IMR-90 (cell line): ENCODE data around the gene PHC3. TPM values are rescaled to one million over a fixed set of nuclear protein-coding genes. Genes with fewer than 3 reads are reported as not detected.

ENCODE experiments used
- ATAC-seq: fragments of 200-7000 bp; cut with Tn5 transposase; 2 replicates; pipeline ENCODE4 v1.9.1; 2020; ENCODE audit warnings: low read depth, mild to moderate bottlenecking, moderate library complexity
- BruUV-seq: library from RNA; stranded (reverse); fragments of 400-500 nt; replicated peaks from 2 replicates; lab custom pipeline; 2021; lab: Mats Ljungman, UMichigan
- CTCF ChIA-PET: fragments of 300-600 bp; formaldehyde crosslinking; extraction: SDS; loops from one replicate; lab custom pipeline; 2021; ENCODE audit warnings: antibody characterized with exemption; lab: Yijun Ruan, JAX
- POLR2A ChIA-PET: fragments of 300-600 bp; sonication (Branson Sonifier 250); formaldehyde crosslinking; loops from one replicate; lab custom pipeline; 2022; ENCODE audit warnings: antibody characterized with exemption; ENCODE audit not compliant: unreplicated experiment; lab: Charles Lee
- DNase-seq: peaks from one replicate; pipeline ENCODE4 v3.0.0; 2013
- H2AFZ ChIP-seq: replicated peaks from 2 replicates; pipeline ENCODE3; 2013; ENCODE audit warnings: low read length, mild to moderate bottlenecking; ENCODE audit not compliant: poor library complexity
- H2AK5ac ChIP-seq: 2 replicates; pipeline ENCODE4 v1.6.1; 2013; ENCODE audit warnings: low read depth, low read length, inconsistent platforms
- H2AK9ac ChIP-seq: replicated peaks from 2 replicates; pipeline ENCODE3; 2013; ENCODE audit warnings: mild to moderate bottlenecking, low read depth, low read length, moderate library complexity; ENCODE audit not compliant: poor library complexity
- H2BK120ac ChIP-seq: 2 replicates; pipeline ENCODE4 v1.6.1; 2013; ENCODE audit warnings: low read depth, low read length, inconsistent platforms
- H2BK15ac ChIP-seq: 3 replicates; pipeline ENCODE4 v1.6.1; 2013; ENCODE audit warnings: low read depth, low read length, inconsistent platforms
- H2BK20ac ChIP-seq: 2 replicates; pipeline ENCODE4 v1.6.1; 2013; ENCODE audit warnings: low read depth, mild to moderate bottlenecking, inconsistent platforms, low read length, moderate library complexity
- H2BK5ac ChIP-seq: 2 replicates; pipeline ENCODE4 v1.6.1; 2013; ENCODE audit warnings: mild to moderate bottlenecking, low read depth, low read length, inconsistent platforms; ENCODE audit not compliant: poor library complexity, severe bottlenecking
- H3K14ac ChIP-seq: replicated peaks from 2 replicates; pipeline ENCODE4 v1.6.1; 2013; ENCODE audit warnings: low read depth, low read length, inconsistent platforms
- H3K18ac ChIP-seq: 2 replicates; pipeline ENCODE4 v1.6.1; 2013; ENCODE audit warnings: low read depth, low read length, control low read depth
- H3K23ac ChIP-seq: 2 replicates; pipeline ENCODE4 v1.6.1; 2013; ENCODE audit warnings: low read depth, low read length, inconsistent platforms
- H3K27ac ChIP-seq: 2 replicates; pipeline ENCODE4 v1.5.1; 2013; ENCODE audit warnings: mild to moderate bottlenecking, control low read depth, low read length; ENCODE audit not compliant: insufficient read depth
- H3K27me3 ChIP-seq: 2 replicates; pipeline ENCODE4 v1.6.1; 2013; ENCODE audit warnings: low read length; ENCODE audit not compliant: control insufficient read depth, insufficient read depth
- H3K36me3 ChIP-seq: 2 replicates; pipeline ENCODE4 v1.6.1; 2013; ENCODE audit warnings: low read length, mixed read lengths; ENCODE audit not compliant: control insufficient read depth, insufficient read depth
- H3K4ac ChIP-seq: 2 replicates; pipeline ENCODE4 v1.6.1; 2013; ENCODE audit warnings: low read depth, low read length, inconsistent platforms
- H3K4me1 ChIP-seq: 2 replicates; pipeline ENCODE4 v1.6.1; 2013; ENCODE audit warnings: low read length, mixed read lengths; ENCODE audit not compliant: control insufficient read depth, insufficient read depth
- H3K4me2 ChIP-seq: 2 replicates; pipeline ENCODE4 v1.6.1; 2013; ENCODE audit warnings: low read depth, mild to moderate bottlenecking, control low read depth, low read length, moderate library complexity
- H3K4me3 ChIP-seq: 2 replicates; pipeline ENCODE4 v1.5.1; 2013; ENCODE audit warnings: low read depth, mild to moderate bottlenecking, control low read depth, low read length, moderate library complexity; ENCODE audit not compliant: insufficient read depth
- H3K56ac ChIP-seq: 2 replicates; pipeline ENCODE4 v1.6.1; 2013; ENCODE audit warnings: low read length, inconsistent platforms; ENCODE audit not compliant: insufficient read depth; ENCODE audit errors: extremely low read depth
- H3K79me1 ChIP-seq, 2 experiments: 2 replicates each; pipeline ENCODE4 v1.6.1; 2013; ENCODE audit warnings: low read length in 2 of 2, inconsistent platforms in 1 of 2, low read depth in 1 of 2
- H3K9ac ChIP-seq: 2 replicates; pipeline ENCODE4 v1.6.1; 2013; ENCODE audit warnings: low read depth, low read length, control low read depth
- H3K9me1 ChIP-seq: 2 replicates; pipeline ENCODE4 v1.6.1; 2013; ENCODE audit warnings: low read length, inconsistent platforms; ENCODE audit not compliant: insufficient read depth
- H3K9me3 ChIP-seq: 2 replicates; pipeline ENCODE4 v1.6.1; 2013; ENCODE audit warnings: low read length; ENCODE audit not compliant: control insufficient read depth, insufficient read depth
- H4K20me1 ChIP-seq: 2 replicates; pipeline ENCODE4 v1.6.1; 2013; ENCODE audit warnings: low read length, inconsistent platforms; ENCODE audit not compliant: insufficient read depth
- H4K5ac ChIP-seq: 2 replicates; pipeline ENCODE4 v1.6.1; 2013; ENCODE audit warnings: mild to moderate bottlenecking, low read depth, low read length, control low read depth
- H4K8ac ChIP-seq, 2 experiments: 2 replicates each; pipeline ENCODE4 v1.6.1; 2013; ENCODE audit warnings: low read depth in 2 of 2, low read length in 2 of 2, control low read depth in 1 of 2, inconsistent platforms in 1 of 2
- H4K91ac ChIP-seq: 2 replicates; pipeline ENCODE4 v1.6.1; 2013; ENCODE audit warnings: low read depth, low read length, inconsistent platforms; ENCODE audit not compliant: insufficient read depth
- CEBPB ChIP-seq: IDR thresholded peaks from 2 replicates; pipeline ENCODE4 v1.6.1; 2012; ENCODE audit warnings: low read depth, low read length, improper control_type of control experiment
- MXI1 ChIP-seq: IDR thresholded peaks from 2 replicates; pipeline ENCODE4 v1.6.1; 2012; ENCODE audit warnings: low read depth, mild to moderate bottlenecking, low read length, moderate library complexity, borderline replicate concordance
- WGBS, 2 experiments: methylation state at CpG; one replicate each; pipeline versions ENCODE4 v1.1.5 to v1.1.7; 2013; ENCODE audit warnings: missing lambda C conversion rate in 2 of 2; ENCODE audit not compliant: insufficient read length in 1 of 2; ENCODE audit errors: extremely low coverage in 2 of 2; 5-methylcytosine and 5-hydroxymethylcytosine counted together
- dilution Hi-C: fragments of 300-500 bp; cut with HindIII; formaldehyde crosslinking; loops from one replicate; pipeline ENCODE4 v1.14.3; 2018; ENCODE audit warnings: low sequenced_read_pairs; ENCODE audit not compliant: unreplicated experiment
- in situ Hi-C: fragments of 300-500 bp; cut with MboI; formaldehyde crosslinking; loops from 3 replicates; pipeline ENCODE4 v1.14.3; 2019; ENCODE audit warnings: low sequenced_read_pairs, inconsistent platforms, mixed read lengths
- intact Hi-C: fragments of 100-400 bp; cut with micrococcal nuclease; formaldehyde crosslinking; loops from 2 replicates; pipeline ENCODE4 v1.10.0; 2022
- polyA plus RNA-seq, 3 experiments: library from polyadenylated mRNA; depleted of rRNA; stranded (reverse); fragments of >200 nt; gene quantifications; 2 replicates each; pipeline ENCODE4 v1.2.3, GENCODE V29; 2012; ENCODE audit warnings: low replicate concordance in 1 of 3
- total RNA-seq: library from RNA; depleted of rRNA; stranded (reverse); fragments of >200 nt; gene quantifications from 2 replicates; pipeline ENCODE4 v1.2.3, GENCODE V29; 2012

The PHC3 gene
- total and polyA plus RNA-seq, 2 of the 4 experiments (the other 2 are of a cell fraction) = 18.3 to 26.3 TPM

DNA sequence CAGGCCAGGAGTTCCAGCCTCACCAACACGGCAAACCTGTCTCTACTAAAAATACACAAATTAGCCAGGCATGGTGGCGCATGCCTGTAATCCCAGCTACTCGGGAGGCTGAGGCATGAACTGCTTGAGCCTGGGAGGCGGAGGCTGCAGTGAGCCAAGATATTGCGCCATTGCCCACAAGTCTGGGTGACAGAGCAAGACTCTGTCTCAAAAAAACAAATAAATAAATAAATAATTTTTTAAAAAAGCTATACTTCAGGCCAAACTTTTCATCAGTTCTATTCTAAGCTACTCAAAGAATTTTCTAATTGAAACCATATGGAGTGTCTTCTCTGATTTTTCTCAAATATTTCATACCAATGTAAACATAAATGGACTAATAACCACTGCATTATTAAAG lies 43.5 kb downstream of the PHC3 start:
- Histone ChIP-seq H3K27ac (no peak overlapping the region), H2BK5ac (no peak overlapping the region), H3K23ac (no peak overlapping the region), H3K79me1 (peaks cover 29 to 43% of the 10 kb centered on the region in 2 experiments), H3K27me3 (no peaks in the 10 kb centered on the region), H3K4ac (no peak overlapping the region), H2BK120ac (no peak overlapping the region), H2BK20ac (no peak overlapping the region), H3K36me3 (peaks cover 16% of the 10 kb centered on the region), H4K8ac (no peak overlapping the region), H3K4me2 (no peak overlapping the region), H2AFZ (no peak overlapping the region), H2BK15ac (no peak overlapping the region), H3K9me1 (0 out of 2 replicates have a peak, but pooled peaks cover 3% of the 10 kb centered on the region), H3K9ac (no peak overlapping the region), H3K4me1 (no peaks in the 10 kb centered on the region), H3K18ac (no peak overlapping the region), H3K4me3 (no peak overlapping the region), H3K14ac (no peak overlapping the region), H4K20me1 (peaks cover 6% of the 10 kb centered on the region; the same call in 1 of the 2 replicates), H3K56ac (no peak overlapping the region), H4K91ac (no peak overlapping the region), H4K5ac (no peak overlapping the region), H2AK9ac (no peak overlapping the region), H2AK5ac (no peak overlapping the region), H3K9me3 (no peaks in the 10 kb centered on the region)
- ChIA-PET POLR2A (no interaction called here), CTCF (no interaction called here)
- ATAC-seq (no peak), DNase-seq (no peak)
- WGBS, 2 experiments = 100% methylated on average over 1 of the region's 5 CpGs; no CpG with 5 or more reads in 1 of the 2 experiments
- intact Hi-C loops = no loop called here
- in situ Hi-C loops = no loop called here
- BruUV-seq = no TSS peak
- TF ChIP-seq CEBPB = peak; percentile 40; the same call in 1 of the 2 replicates
- no peak for TF ChIP-seq MXI1
- dilution Hi-C loops = no loop called here
